Transverse colon (tissue), 4 donors: ENCODE results near the gene PPP1R14B. TPM values are rescaled to one million over a fixed set of nuclear protein-coding genes. Genes with fewer than 3 reads are reported as not detected.

ENCODE experiments used
- DNase-seq: peaks from one replicate; pipeline ENCODE4 v3.0.0-alpha.2; 2019
- H3K27ac ChIP-seq, 4 donors: fragments of 200-600 bp; sonication (generic); 2 replicates each; pipeline ENCODE4 v1.5.1; 2016 to 2018; ENCODE audit warnings: inconsistent platforms in 4 of 4
- H3K27me3 ChIP-seq: fragments of 200-600 bp; sonication (generic); 2 replicates; pipeline ENCODE4 v1.5.1; 2017; ENCODE audit warnings: inconsistent platforms
- H3K36me3 ChIP-seq, 4 donors: fragments of 200-600 bp; sonication (generic); 2 replicates each; pipeline ENCODE4 v1.5.1; 2017 to 2019; ENCODE audit warnings: inconsistent platforms in 4 of 4
- H3K4me1 ChIP-seq, 4 donors: fragments of 200-600 bp; sonication (generic); 2 replicates each; pipeline ENCODE4 v1.5.1; 2017 to 2020; ENCODE audit warnings: inconsistent platforms in 4 of 4
- H3K4me3 ChIP-seq, 4 donors: fragments of 200-600 bp; sonication (generic); 1 replicate in 1 of 4; 2 replicates in 3 of 4; pipeline versions ENCODE4 v1.5.1 to v1.6.1; 2017 to 2019; ENCODE audit warnings: inconsistent platforms in 4 of 4
- H3K9me3 ChIP-seq, 2 donors: fragments of 200-600 bp; sonication (generic); 2 replicates each; pipeline ENCODE4 v1.5.1; 2017 to 2019; ENCODE audit warnings: inconsistent platforms in 2 of 2
- EP300 ChIP-seq: sonication (generic); formaldehyde crosslinking; IDR thresholded peaks from one replicate; pipeline ENCODE4 v1.6.1; 2017; ENCODE audit warnings: antibody characterized with exemption, low read depth
- POLR2A ChIP-seq: fragments of 450-650 bp; IDR thresholded peaks from one replicate; pipeline ENCODE4 v1.6.1; 2016; ENCODE audit warnings: antibody characterized with exemption, mild to moderate bottlenecking, moderate library complexity
- POLR2AphosphoS5 ChIP-seq, 3 donors: sonication (generic); formaldehyde crosslinking; IDR thresholded peaks; one replicate each; pipeline ENCODE4 v1.6.1; 2016; ENCODE audit warnings: antibody characterized with exemption in 3 of 3
- WGBS, 2 donors: methylation state at CpG; one replicate each; pipeline ENCODE4 v1.1.5; 2018; ENCODE audit warnings: low coverage in 1 of 2; 5-methylcytosine and 5-hydroxymethylcytosine counted together
- in situ Hi-C, 4 donors: fragments of 200-750 bp; cut with MboI; loops; one replicate each; pipeline versions ENCODE4 v1.15.0 to v1.15.1; 2017; ENCODE audit warnings: low sequenced_read_pairs in 3 of 4, low pct_ligation_motif_present in 1 of 4, low pct_unique_long_range_greater_than_20kb in 1 of 4
- intact Hi-C: fragments of 100-400 bp; cut with DNase I; formaldehyde crosslinking; loops from one replicate; pipeline ENCODE4 v1.15.1; 2023; ENCODE audit warnings: low total_unique reads
- total RNA-seq, 4 donors: library from RNA; depleted of rRNA; stranded (reverse); fragments of >200 nt; gene quantifications; one replicate each; pipeline ENCODE4 v1.1.0, GENCODE V29; 2016
- TF ChIP-seq, protein P1 (sequence below), 5 experiments: fragments of 200-600 bp in 3 of 5; fragments of 450-650 bp in 2 of 5; sonication (generic) in 3 of 5; IDR thresholded peaks; 1 replicate in 2 of 5; 2 replicates in 3 of 5; pipeline ENCODE4 v1.5.1; 2016 to 2017; ENCODE audit warnings: antibody characterized with exemption in 5 of 5, inconsistent platforms in 3 of 5, mild to moderate bottlenecking in 2 of 5, moderate library complexity in 1 of 5

PPP1R14B gene
- total RNA-seq, 4 donors from 2014 or later = 62.8 to 80.4 (median 73.2) TPM

DNA sequence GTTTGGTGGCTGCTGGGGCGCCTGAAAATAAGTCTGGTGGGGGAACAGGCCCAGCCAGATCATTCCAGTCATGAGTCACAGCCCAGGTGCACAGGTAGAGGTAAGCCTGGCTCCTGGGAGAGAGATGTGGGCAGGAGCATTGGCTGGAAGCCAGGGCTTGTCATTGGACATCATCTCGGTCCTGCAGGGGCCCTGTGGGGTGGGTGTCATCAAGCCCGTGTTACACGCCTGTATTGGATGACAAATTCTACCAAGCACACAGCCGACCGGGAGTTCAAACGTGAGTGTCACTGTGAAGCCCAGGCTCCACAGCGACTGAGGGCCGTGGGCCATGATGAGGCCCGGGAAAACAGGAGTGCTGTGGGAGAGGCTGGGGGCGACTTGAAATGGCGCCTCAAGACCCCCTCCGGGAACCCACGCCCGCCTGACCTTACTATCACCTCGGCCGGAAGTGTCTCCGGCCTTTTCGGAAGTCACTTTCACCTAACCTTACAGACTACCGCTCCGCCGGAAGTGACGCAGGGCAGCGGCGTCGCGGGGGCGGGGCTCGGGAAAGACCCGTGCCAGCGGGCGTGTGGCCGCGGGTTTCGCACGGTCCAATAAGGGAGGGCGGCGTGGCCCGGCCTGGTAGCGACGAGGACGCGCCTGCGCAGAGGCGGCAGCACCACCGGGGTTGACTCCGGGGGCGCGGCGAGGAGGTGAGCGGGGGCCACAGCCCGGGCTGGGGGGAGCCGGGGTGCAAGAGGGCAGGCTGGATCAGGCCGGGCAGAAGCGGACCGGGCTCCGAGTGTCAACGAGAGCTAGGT lies 6.1 kb downstream of the PPP1R14B start, which contains the start of gene FKBP2:
TSS of gene FKBP2 (plus strand) at position 661 of the 806 bp plus-strand sequence. CDS start 1,293 bp downstream, outside the sequence.
- Histone ChIP-seq H3K4me1 (peaks cover 33 to 75% (median 59%) of the 10 kb centered on the region in 4 donors), H3K27me3 (no peaks in the 10 kb centered on the region), H3K4me3 (peak within 1 kb of the TSS; percentile 65 to 96 (median 82)), H3K36me3 (no peaks in the 10 kb centered on the region), H3K27ac (peak within 1 kb of the TSS; percentile 96 to 100 (median 98)), H3K9me3 (no peaks in the 10 kb centered on the region)
- intact Hi-C loops (no loop called here), in situ Hi-C loops (no loop called here)
- peak; percentile 98 for DNase-seq
- 0 to 1% methylated on average over 4 to 57 of the region's 58 CpGs for WGBS, 2 donors
- TF ChIP-seq, protein P1, sequence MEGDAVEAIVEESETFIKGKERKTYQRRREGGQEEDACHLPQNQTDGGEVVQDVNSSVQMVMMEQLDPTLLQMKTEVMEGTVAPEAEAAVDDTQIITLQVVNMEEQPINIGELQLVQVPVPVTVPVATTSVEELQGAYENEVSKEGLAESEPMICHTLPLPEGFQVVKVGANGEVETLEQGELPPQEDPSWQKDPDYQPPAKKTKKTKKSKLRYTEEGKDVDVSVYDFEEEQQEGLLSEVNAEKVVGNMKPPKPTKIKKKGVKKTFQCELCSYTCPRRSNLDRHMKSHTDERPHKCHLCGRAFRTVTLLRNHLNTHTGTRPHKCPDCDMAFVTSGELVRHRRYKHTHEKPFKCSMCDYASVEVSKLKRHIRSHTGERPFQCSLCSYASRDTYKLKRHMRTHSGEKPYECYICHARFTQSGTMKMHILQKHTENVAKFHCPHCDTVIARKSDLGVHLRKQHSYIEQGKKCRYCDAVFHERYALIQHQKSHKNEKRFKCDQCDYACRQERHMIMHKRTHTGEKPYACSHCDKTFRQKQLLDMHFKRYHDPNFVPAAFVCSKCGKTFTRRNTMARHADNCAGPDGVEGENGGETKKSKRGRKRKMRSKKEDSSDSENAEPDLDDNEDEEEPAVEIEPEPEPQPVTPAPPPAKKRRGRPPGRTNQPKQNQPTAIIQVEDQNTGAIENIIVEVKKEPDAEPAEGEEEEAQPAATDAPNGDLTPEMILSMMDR (IDR thresholded peaks at IDR 0.05) = no peak
- peak; percentile 96 to 99 (median 99) for TF ChIP-seq POLR2AphosphoS5 (IDR thresholded peaks at IDR 0.05)
- peak; percentile 43 for TF ChIP-seq EP300
- TF ChIP-seq POLR2A = peak; percentile 97

GRCh38 chr11:64239662-64240434 lies 6.9 kb downstream of the PPP1R14B start:
- intact Hi-C loops (no loop called here), in situ Hi-C loops (no loop called here)
- H3K4me3 ChIP-seq = peak overlapping the region in 2 of 4 donors; percentile 82 to 83
- no peak for TF ChIP-seq POLR2A
- TF ChIP-seq POLR2AphosphoS5 (IDR thresholded peaks at IDR 0.05) = no peak
- peak overlapping the region; percentile 96 to 100 (median 98) for H3K27ac ChIP-seq
- no peak for DNase-seq
- H3K36me3 ChIP-seq = no peaks in the 10 kb centered on the region
- 65% methylated on average over 11 of the region's 11 CpGs; no CpG with 5 or more reads in 1 of the 2 donors for WGBS, 2 donors
- H3K4me1 ChIP-seq = peaks cover 30 to 74% (median 59%) of the 10 kb centered on the region in 4 donors
- no peaks in the 10 kb centered on the region for H3K27me3 ChIP-seq
- no peaks in the 10 kb centered on the region for H3K9me3 ChIP-seq

DNA sequence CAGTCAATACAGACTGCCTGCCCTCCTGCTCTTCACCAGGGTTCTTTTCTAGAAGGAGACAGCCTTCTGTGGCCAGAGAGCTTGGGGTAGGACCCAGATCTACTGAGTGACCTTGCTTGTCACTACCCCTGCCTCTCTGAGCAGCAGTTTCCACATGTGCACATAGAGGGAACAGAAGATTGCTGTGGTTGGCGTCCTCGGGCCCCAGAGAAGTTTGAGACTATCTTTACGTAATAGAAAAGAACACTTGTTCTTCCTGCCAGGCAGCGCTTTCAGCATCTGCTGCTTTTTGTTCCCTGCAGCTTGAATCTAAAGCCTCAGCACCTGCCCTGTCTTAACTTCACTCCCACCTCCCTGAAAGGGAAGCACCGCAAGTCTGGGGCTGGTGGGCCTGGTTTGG lies 7.7 kb downstream of the PPP1R14B start:
- H3K4me1 ChIP-seq = peaks cover 27 to 73% (median 58%) of the 10 kb centered on the region in 4 donors
- H3K4me3 ChIP-seq = no peak overlapping the region
- WGBS, 2 donors = 76 to 100% methylated on average over 2 to 5 of the region's 5 CpGs
- H3K36me3 ChIP-seq = no peaks in the 10 kb centered on the region
- TF ChIP-seq, protein P1 (IDR thresholded peaks at IDR 0.05) = no peak
- TF ChIP-seq POLR2AphosphoS5 (IDR thresholded peaks at IDR 0.05) (no peak), EP300 (no peak), POLR2A (no peak)
- DNase-seq = no peak
- H3K27ac ChIP-seq = peak overlapping the region; percentile 96 to 100 (median 98)
- in situ Hi-C loops (no loop called here), intact Hi-C loops (no loop called here)
- no peaks in the 10 kb centered on the region for H3K9me3 ChIP-seq
- H3K27me3 ChIP-seq = no peaks in the 10 kb centered on the region

DNA sequence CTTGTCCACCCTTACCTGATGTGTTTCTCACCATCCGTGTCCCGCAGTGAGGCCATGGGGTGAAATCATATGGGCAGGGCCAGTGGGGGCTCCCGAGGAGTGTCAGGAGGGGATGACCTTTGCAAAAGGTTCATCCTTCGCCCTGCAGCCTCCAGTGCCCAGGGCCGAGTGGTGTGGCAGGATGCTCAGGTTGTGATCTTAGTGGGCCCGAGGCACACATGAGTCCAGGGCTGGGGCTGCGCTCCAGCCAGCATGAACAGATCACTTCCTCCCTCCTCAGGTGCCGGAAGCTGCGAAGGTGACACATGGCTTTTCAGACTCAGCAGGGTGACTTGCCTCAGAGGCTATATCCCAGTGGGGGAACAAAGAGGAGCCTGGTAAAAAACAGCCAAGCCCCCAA lies 8.7 kb downstream of the PPP1R14B start:
- DNase-seq = peak; percentile 30
- TF ChIP-seq POLR2A (no peak), EP300 (no peak), POLR2AphosphoS5 (IDR thresholded peaks at IDR 0.05) (no peak)
- TF ChIP-seq, protein P1 (IDR thresholded peaks at IDR 0.05) = no peak
- intact Hi-C loops (no loop called here), in situ Hi-C loops (no loop called here)
- Histone ChIP-seq H3K9me3 (no peaks in the 10 kb centered on the region), H3K36me3 (no peaks in the 10 kb centered on the region), H3K4me1 (peaks cover 26 to 77% (median 62%) of the 10 kb centered on the region in 4 donors), H3K27me3 (no peaks in the 10 kb centered on the region), H3K27ac (peak overlapping the region; percentile 96 to 100 (median 98)), H3K4me3 (no peak overlapping the region)
- 66% methylated on average over 9 of the region's 9 CpGs; no CpG with 5 or more reads in 1 of the 2 donors for WGBS, 2 donors
